Esophagus muscularis mucosa (tissue), 4 donors: ENCODE measurements around the gene ZWILCH. TPM values are rescaled to one million over a fixed set of nuclear protein-coding genes. Genes with fewer than 3 reads are reported as not detected.

ENCODE experiments used
- DNase-seq: peaks from one replicate; pipeline ENCODE4 v3.0.0-alpha.2; 2017; ENCODE audit errors: extremely low spot score
- H3K27ac ChIP-seq, 4 donors: fragments of 200-600 bp; sonication (generic); replicated peaks in 1 of 4; 1 replicate in 3 of 4; 2 replicates in 1 of 4; pipeline ENCODE4 v1.5.1; 2016 to 2019; ENCODE audit warnings: mild to moderate bottlenecking in 1 of 4
- H3K27me3 ChIP-seq, 4 donors: fragments of 200-600 bp; sonication (generic); one replicate each; pipeline versions ENCODE4 v1.5.1 to v1.6.0; 2016 to 2019
- H3K36me3 ChIP-seq, 4 donors: fragments of 200-600 bp; sonication (generic); one replicate each; pipeline ENCODE4 v1.5.1; 2016 to 2019
- H3K4me1 ChIP-seq, 4 donors: fragments of 200-600 bp; sonication (generic); one replicate each; pipeline ENCODE4 v1.5.1; 2016 to 2019
- H3K4me3 ChIP-seq, 4 donors: fragments of 200-600 bp; sonication (generic); 1 replicate in 2 of 4; 2 replicates in 2 of 4; pipeline ENCODE4 v1.5.1; 2016 to 2019; ENCODE audit warnings: mild to moderate bottlenecking in 4 of 4, moderate library complexity in 1 of 4
- H3K9me3 ChIP-seq, 4 donors: fragments of 200-600 bp; sonication (generic); 1 replicate in 3 of 4; 2 replicates in 1 of 4; pipeline ENCODE4 v1.5.1; 2016 to 2019
- EP300 ChIP-seq: sonication (generic); formaldehyde crosslinking; IDR thresholded peaks from one replicate; pipeline ENCODE4 v1.6.1; 2017; ENCODE audit warnings: antibody characterized with exemption
- POLR2A ChIP-seq: fragments of 450-650 bp; IDR thresholded peaks from one replicate; pipeline ENCODE4 v1.6.1; 2017; ENCODE audit warnings: antibody characterized with exemption, moderate library complexity, mild to moderate bottlenecking, low read depth
- POLR2AphosphoS5 ChIP-seq, 2 donors: sonication (generic); formaldehyde crosslinking; IDR thresholded peaks; one replicate each; pipeline ENCODE4 v1.6.1; 2017; ENCODE audit warnings: antibody characterized with exemption in 2 of 2
- WGBS: methylation state at CpG from one replicate; pipeline ENCODE4 v1.1.5; 2018; 5-methylcytosine and 5-hydroxymethylcytosine counted together
- intact Hi-C: fragments of 100-400 bp; cut with DNase I; formaldehyde crosslinking; loops from one replicate; pipeline ENCODE4 v1.15.1; 2023
- total RNA-seq, 4 donors: library from RNA; depleted of rRNA; stranded (reverse); fragments of >200 nt; gene quantifications; one replicate each; pipeline versions ENCODE4 v1.1.0 to v1.2.1, GENCODE V29; 2016
- TF ChIP-seq, protein P1 (sequence below), 3 experiments: fragments of 200-600 bp in 2 of 3; fragments of 450-650 bp in 1 of 3; sonication (generic) in 2 of 3; IDR thresholded peaks; one replicate each; pipeline ENCODE4 v1.5.1; 2017 to 2019; ENCODE audit warnings: antibody characterized with exemption in 3 of 3, mild to moderate bottlenecking in 2 of 3, moderate library complexity in 1 of 3

The ZWILCH gene
- total RNA-seq, 4 donors from 2014 or later: 2.1 to 3.3 (median 2.4) TPM

DNA sequence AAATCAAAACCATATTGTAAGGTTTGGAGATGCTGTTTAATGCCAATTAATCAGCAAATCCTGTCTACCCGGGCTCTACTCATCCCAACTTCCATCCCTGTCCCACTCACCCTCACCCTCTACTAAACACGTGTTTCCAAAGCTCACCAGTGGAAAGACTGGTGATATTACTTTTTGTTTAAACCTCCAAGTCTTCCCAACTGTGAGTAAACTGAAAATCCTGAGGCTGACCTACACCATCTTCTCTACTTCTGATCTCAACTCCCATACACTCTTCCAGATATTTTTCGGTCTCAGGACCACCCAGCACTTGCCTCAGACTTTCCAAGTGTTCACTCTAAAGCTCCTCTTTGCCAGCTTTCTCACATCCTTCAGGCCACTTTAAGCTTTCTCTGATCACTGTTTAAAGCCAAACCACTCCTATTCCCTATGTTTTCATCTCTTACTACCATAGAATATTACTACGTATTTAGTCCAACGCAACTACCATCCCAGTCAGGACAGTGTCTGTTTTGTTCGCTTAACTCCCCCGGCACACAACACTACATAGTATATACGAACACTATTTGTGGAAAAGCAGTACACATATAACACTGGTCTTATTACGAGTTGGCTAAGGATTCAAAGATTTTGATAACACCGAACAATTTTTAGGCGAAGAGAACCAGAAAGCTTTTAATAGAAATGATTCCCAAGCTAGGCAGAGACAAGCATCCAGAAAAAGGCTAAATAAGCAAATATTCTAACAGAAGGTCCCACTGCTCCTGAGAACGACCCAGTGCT, 1.2 kb upstream of the ZWILCH start:
- peak overlapping the region; percentile 89 to 91 (median 90) for H3K27ac ChIP-seq
- intact Hi-C loops: loop anchor here (2.0 kb wide), 1 partner anchor 117 kb away; the partner anchor contains the start of gene MAP2K1
- under 1% methylated on average over 12 of the region's 12 CpGs for WGBS
- DNase-seq: no peak
- H3K4me3 ChIP-seq: peak overlapping the region; percentile 83 to 96 (median 89)
- no peaks in the 10 kb centered on the region for H3K9me3 ChIP-seq
- peaks cover 24 to 33% (median 30%) of the 10 kb centered on the region in 4 donors for H3K4me1 ChIP-seq
- no peaks in the 10 kb centered on the region for H3K27me3 ChIP-seq
- TF ChIP-seq POLR2A (no peak), EP300 (no peak), POLR2AphosphoS5 (IDR thresholded peaks at IDR 0.05) (no peak)
- TF ChIP-seq, protein P1, sequence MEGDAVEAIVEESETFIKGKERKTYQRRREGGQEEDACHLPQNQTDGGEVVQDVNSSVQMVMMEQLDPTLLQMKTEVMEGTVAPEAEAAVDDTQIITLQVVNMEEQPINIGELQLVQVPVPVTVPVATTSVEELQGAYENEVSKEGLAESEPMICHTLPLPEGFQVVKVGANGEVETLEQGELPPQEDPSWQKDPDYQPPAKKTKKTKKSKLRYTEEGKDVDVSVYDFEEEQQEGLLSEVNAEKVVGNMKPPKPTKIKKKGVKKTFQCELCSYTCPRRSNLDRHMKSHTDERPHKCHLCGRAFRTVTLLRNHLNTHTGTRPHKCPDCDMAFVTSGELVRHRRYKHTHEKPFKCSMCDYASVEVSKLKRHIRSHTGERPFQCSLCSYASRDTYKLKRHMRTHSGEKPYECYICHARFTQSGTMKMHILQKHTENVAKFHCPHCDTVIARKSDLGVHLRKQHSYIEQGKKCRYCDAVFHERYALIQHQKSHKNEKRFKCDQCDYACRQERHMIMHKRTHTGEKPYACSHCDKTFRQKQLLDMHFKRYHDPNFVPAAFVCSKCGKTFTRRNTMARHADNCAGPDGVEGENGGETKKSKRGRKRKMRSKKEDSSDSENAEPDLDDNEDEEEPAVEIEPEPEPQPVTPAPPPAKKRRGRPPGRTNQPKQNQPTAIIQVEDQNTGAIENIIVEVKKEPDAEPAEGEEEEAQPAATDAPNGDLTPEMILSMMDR (IDR thresholded peaks at IDR 0.05): no peak
- peaks cover 40 to 44% (median 42%) of the 10 kb centered on the region in 4 donors for H3K36me3 ChIP-seq

DNA sequence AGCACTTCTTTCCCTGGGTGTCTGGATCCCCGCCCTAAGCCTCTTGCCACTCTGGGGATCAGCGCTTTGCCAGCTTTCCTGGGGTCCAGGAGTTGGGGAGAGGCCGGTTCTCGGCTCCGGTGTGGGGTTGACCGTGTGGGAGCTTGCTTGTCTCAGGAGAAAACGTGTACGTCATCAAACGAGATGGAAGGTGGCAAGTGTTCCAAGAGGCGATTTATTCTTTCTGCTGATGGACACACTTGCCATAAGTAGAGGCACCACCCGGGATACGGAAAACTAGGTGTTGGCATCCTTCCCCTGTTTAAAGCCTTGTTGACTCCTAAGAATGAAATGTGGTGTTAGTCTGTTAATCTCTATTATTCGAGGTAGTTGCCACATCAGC, 295 bp downstream of the ZWILCH start:
- no peak for TF ChIP-seq POLR2A
- TF ChIP-seq POLR2AphosphoS5 (IDR thresholded peaks at IDR 0.05): no peak
- TF ChIP-seq, protein P1 (IDR thresholded peaks at IDR 0.05): no peak
- TF ChIP-seq EP300: no peak
- H3K36me3 ChIP-seq: peaks cover 26 to 30% (median 27%) of the 10 kb centered on the region in 4 donors
- peak overlapping the region; percentile 89 to 91 (median 90) for H3K27ac ChIP-seq
- WGBS: 2% methylated on average over 7 of the region's 13 CpGs
- H3K27me3 ChIP-seq: no peaks in the 10 kb centered on the region
- intact Hi-C loops: loop anchor here (2.0 kb wide), 1 partner anchor 119 kb away; the partner anchor contains the start of gene MAP2K1
- no peaks in the 10 kb centered on the region for H3K9me3 ChIP-seq
- DNase-seq: no peak
- H3K4me3 ChIP-seq: peak overlapping the region; percentile 83 to 96 (median 89)
- peaks cover 24 to 33% (median 30%) of the 10 kb centered on the region in 4 donors for H3K4me1 ChIP-seq

DNA sequence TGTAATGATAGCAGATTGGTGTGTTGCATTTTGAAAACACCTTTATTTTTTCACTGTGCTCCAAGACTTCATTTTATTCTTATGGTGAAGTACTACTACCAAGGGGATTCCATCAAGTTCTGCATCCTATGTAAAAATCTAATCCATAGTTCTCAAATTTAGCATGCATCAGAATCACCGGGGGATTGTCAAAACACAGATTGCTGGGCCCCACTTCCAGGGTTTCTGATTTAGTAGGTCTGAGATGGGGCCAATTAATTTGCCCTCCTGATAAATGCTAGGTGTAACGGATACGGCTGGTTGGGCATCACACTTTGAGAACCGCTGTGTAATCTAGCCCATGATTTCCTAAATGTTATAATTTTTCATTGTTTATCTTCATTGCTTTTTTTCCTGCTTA, 692 bp downstream of the ZWILCH start:
- H3K4me1 ChIP-seq: peaks cover 24 to 33% (median 30%) of the 10 kb centered on the region in 4 donors
- DNase-seq: no peak
- WGBS: 51% methylated on average over 4 of the region's 4 CpGs
- no peaks in the 10 kb centered on the region for H3K27me3 ChIP-seq
- intact Hi-C loops: loop anchor here (2.0 kb wide), 1 partner anchor 119 kb away; the partner anchor contains the start of gene MAP2K1
- no peaks in the 10 kb centered on the region for H3K9me3 ChIP-seq
- peaks cover 22 to 26% (median 23%) of the 10 kb centered on the region in 4 donors for H3K36me3 ChIP-seq
- peak overlapping the region; percentile 89 to 91 (median 90) for H3K27ac ChIP-seq
- TF ChIP-seq EP300 (no peak), POLR2AphosphoS5 (IDR thresholded peaks at IDR 0.05) (no peak), POLR2A (no peak)
- TF ChIP-seq, protein P1 (IDR thresholded peaks at IDR 0.05): no peak
- H3K4me3 ChIP-seq: peak overlapping the region; percentile 83 to 96 (median 89)

DNA sequence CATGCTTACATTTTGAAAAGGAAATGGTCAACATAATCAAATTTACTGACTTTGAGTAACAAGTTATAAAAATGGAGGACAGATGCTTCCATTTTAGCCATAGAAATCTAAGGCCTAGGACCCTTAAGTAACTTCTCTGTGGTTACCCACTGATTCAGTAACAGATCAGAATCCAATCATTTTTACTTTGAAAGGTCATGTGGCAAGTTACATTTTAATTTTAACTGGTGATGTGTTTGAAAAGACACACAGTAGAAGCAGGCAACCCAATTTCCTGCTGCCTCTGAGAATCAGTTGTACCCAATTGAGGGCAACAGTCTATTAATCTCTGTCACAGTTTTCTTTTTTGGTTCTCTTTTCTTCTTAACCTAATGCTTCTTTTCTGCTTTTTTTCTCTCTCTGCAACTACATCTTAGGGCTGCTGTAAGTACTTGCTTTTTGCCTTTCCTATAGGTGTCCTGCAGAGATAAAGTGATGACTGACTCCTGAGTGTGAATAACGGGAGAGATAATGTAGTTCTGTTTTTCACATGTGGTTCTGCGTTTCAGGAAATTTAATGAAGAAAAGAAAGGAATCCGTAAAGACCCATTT, 3.3 kb downstream of the ZWILCH start:
- Histone ChIP-seq H3K4me3 (no peak overlapping the region), H3K4me1 (peaks cover 14 to 20% (median 17%) of the 10 kb centered on the region in 4 donors), H3K27ac (no peak overlapping the region), H3K9me3 (no peaks in the 10 kb centered on the region), H3K36me3 (peaks cover 0 to under 1% (median 0%) of the 10 kb centered on the region in 4 donors), H3K27me3 (no peaks in the 10 kb centered on the region)
- intact Hi-C loops: no loop called here
- 90% methylated on average over 3 of the region's 3 CpGs for WGBS
- TF ChIP-seq POLR2A: no peak
- no peak for TF ChIP-seq POLR2AphosphoS5 (IDR thresholded peaks at IDR 0.05)
- TF ChIP-seq EP300: no peak
- TF ChIP-seq, protein P1 (IDR thresholded peaks at IDR 0.05): no peak
- no peak for DNase-seq
